Measurements from ENCODE around the gene GALNTL6. TPM values are rescaled to one million over a fixed set of nuclear protein-coding genes. Genes with fewer than 3 reads are reported as not detected.
A peak's percentile ranks its signal among the peaks of the same experiment; 100 is the strongest.

Gene GALNTL6
- total RNA-seq, 1 donor from 2014 or later, result 0.35 TPM

GRCh38 chr4:171876636-171877035 lies 63.4 kb downstream of the GALNTL6 start:
- DNase-seq (ENCODE audit: extremely low read depth, low read depth, low spot score), result no peak

- peak; percentile 92 for DNase-seq (ENCODE audit: extremely low read depth, low read depth, low spot score)
Observed at GRCh38 chr4:171880136-171880535, 66.9 kb downstream of the GALNTL6 start.

- no peak for DNase-seq (ENCODE audit: extremely low read depth, low read depth, low spot score)
Observed at GRCh38 chr4:171889681-171890080, 76.5 kb downstream of the GALNTL6 start.

GRCh38 chr4:171891038-171891437 lies 77.8 kb downstream of the GALNTL6 start:
- DNase-seq (ENCODE audit: extremely low read depth, low read depth, low spot score), result no peak

- no peak for DNase-seq (ENCODE audit: extremely low read depth, low read depth, low spot score)
Observed at GRCh38 chr4:171896426-171896825, 83.2 kb downstream of the GALNTL6 start.

GRCh38 chr4:171919314-171919713 lies 106.1 kb downstream of the GALNTL6 start:
- DNase-seq (ENCODE audit: extremely low read depth, low read depth, low spot score), result no peak

- no peak for DNase-seq (ENCODE audit: extremely low read depth, low read depth, low spot score)
Observed at GRCh38 chr4:171920901-171921300, 107.7 kb downstream of the GALNTL6 start.

- no peak for DNase-seq (ENCODE audit: extremely low read depth, low read depth, low spot score)
Observed at GRCh38 chr4:171924746-171925376, 111.7 kb downstream of the GALNTL6 start.

- no peak for DNase-seq (ENCODE audit: extremely low read depth, low read depth, low spot score)
Observed at GRCh38 chr4:171928336-171928735, 115.1 kb downstream of the GALNTL6 start.

- DNase-seq (ENCODE audit: extremely low read depth, low read depth, low spot score), result no peak
Observed at GRCh38 chr4:171929477-171929876, 116.3 kb downstream of the GALNTL6 start.

GRCh38 chr4:171929907-171930306 lies 116.7 kb downstream of the GALNTL6 start:
- DNase-seq (ENCODE audit: extremely low read depth, low read depth, low spot score), result no peak

GRCh38 chr4:171932238-171932637 lies 119.0 kb downstream of the GALNTL6 start:
- DNase-seq (ENCODE audit: extremely low read depth, low read depth, low spot score), result no peak

GRCh38 chr4:171940656-171941055 lies 127.5 kb downstream of the GALNTL6 start:
- DNase-seq (ENCODE audit: extremely low read depth, low read depth, low spot score), result no peak

GRCh38 chr4:171947400-171947799 lies 134.2 kb downstream of the GALNTL6 start:
- no peak for DNase-seq (ENCODE audit: extremely low read depth, low read depth, low spot score)

- no peak for DNase-seq (ENCODE audit: extremely low read depth, low read depth, low spot score)
Observed at GRCh38 chr4:171948038-171948437, 134.8 kb downstream of the GALNTL6 start.

- no peak for DNase-seq (ENCODE audit: extremely low read depth, low read depth, low spot score)
Observed at GRCh38 chr4:171954650-171955049, 141.4 kb downstream of the GALNTL6 start.

- DNase-seq (ENCODE audit: extremely low read depth, low read depth, low spot score), result no peak
Observed at GRCh38 chr4:171956678-171957077, 143.5 kb downstream of the GALNTL6 start.

GRCh38 chr4:171962110-171962509 lies 148.9 kb downstream of the GALNTL6 start:
- DNase-seq (ENCODE audit: extremely low read depth, low read depth, low spot score), result no peak

- no peak for DNase-seq (ENCODE audit: extremely low read depth, low read depth, low spot score)
Observed at GRCh38 chr4:171966356-171966755, 153.2 kb downstream of the GALNTL6 start.

GRCh38 chr4:171978216-171978615 lies 165.0 kb downstream of the GALNTL6 start:
- DNase-seq (ENCODE audit: extremely low read depth, low read depth, low spot score), result no peak

GRCh38 chr4:171979461-171979860 lies 166.3 kb downstream of the GALNTL6 start:
- DNase-seq (ENCODE audit: extremely low read depth, low read depth, low spot score), result no peak

GRCh38 chr4:171981185-171981584 lies 168.0 kb downstream of the GALNTL6 start:
- no peak for DNase-seq (ENCODE audit: extremely low read depth, low read depth, low spot score)

All from glomerular endothelial cell (primary cell).